ENCODE results near the gene SIGLEC6.

Gene SIGLEC6

DNA sequence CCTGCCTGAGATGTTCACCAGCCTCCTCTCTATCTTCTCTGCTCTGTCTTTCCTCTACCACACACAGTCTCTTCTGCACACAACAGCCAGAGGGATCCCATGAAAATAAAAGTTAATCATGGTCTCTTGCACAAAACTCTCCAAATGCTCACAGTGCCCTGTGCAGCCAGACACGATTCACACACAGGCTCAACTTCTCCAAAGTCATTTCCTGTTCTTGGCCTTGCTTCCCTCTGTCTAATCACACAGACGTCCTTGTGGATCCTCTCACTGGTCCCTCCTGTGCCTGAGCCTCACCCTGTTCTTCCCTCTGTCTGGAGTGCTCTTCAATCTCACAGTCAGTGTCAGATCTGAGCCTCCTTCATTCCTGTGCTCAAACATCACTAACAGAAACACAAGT, 37.7 kb downstream of the SIGLEC6 start:
- TF ChIP-seq MYC (IDR thresholded peaks at IDR 0.05; ENCODE audit: low read depth, low read length) (no peak), POLR2A (IDR thresholded peaks at IDR 0.05; ENCODE audit: extremely low read depth, insufficient read length) (no peak)
- TF ChIP-seq, protein P1, sequence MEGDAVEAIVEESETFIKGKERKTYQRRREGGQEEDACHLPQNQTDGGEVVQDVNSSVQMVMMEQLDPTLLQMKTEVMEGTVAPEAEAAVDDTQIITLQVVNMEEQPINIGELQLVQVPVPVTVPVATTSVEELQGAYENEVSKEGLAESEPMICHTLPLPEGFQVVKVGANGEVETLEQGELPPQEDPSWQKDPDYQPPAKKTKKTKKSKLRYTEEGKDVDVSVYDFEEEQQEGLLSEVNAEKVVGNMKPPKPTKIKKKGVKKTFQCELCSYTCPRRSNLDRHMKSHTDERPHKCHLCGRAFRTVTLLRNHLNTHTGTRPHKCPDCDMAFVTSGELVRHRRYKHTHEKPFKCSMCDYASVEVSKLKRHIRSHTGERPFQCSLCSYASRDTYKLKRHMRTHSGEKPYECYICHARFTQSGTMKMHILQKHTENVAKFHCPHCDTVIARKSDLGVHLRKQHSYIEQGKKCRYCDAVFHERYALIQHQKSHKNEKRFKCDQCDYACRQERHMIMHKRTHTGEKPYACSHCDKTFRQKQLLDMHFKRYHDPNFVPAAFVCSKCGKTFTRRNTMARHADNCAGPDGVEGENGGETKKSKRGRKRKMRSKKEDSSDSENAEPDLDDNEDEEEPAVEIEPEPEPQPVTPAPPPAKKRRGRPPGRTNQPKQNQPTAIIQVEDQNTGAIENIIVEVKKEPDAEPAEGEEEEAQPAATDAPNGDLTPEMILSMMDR (IDR thresholded peaks at IDR 0.05; ENCODE audit: low read depth, low read length): no peak
- TF ChIP-seq, protein P2, sequence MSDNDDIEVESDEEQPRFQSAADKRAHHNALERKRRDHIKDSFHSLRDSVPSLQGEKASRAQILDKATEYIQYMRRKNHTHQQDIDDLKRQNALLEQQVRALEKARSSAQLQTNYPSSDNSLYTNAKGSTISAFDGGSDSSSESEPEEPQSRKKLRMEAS (IDR thresholded peaks at IDR 0.05; ENCODE audit: low read depth, low read length): no peak

DNA sequence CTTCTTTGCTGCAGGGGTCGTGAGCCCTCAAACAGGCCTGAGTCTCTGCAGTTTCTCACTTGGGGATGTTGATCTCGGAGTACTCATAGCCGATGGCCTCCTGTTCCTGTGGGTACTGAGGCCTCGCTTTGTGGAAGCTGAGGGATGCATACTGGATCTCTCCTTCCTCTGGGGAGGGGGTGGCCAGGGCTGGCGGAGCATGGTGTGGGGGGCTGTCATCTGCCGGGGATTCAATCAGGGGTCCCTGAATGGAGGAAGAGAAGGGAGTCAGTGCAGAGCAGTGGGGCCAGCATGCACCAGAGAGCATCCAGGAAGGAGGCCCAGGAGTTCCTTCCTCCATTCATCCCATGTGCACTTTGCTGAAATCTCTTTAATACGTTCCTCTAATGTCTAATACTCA, 39.9 kb downstream of the SIGLEC6 start:
- DNase-seq (ENCODE audit: low read depth): no peak
- no peak overlapping the region for H3K4me3 ChIP-seq (ENCODE audit: low read depth, low read length)
- TF ChIP-seq, protein P1 (IDR thresholded peaks at IDR 0.05; ENCODE audit: low read depth, low read length): no peak
- no peak for TF ChIP-seq POLR2A (IDR thresholded peaks at IDR 0.05; ENCODE audit: extremely low read depth, insufficient read length)
- TF ChIP-seq, protein P2 (IDR thresholded peaks at IDR 0.05; ENCODE audit: low read depth, low read length): no peak
- no peak for TF ChIP-seq MYC (IDR thresholded peaks at IDR 0.05; ENCODE audit: low read depth, low read length)

More for the DNA sequence above, 37.7 kb downstream of the SIGLEC6 start:
- peak; percentile 30 for DNase-seq (ENCODE audit: low read depth)
- H3K4me3 ChIP-seq (ENCODE audit: low read depth, low read length): no peak overlapping the region

DNA sequence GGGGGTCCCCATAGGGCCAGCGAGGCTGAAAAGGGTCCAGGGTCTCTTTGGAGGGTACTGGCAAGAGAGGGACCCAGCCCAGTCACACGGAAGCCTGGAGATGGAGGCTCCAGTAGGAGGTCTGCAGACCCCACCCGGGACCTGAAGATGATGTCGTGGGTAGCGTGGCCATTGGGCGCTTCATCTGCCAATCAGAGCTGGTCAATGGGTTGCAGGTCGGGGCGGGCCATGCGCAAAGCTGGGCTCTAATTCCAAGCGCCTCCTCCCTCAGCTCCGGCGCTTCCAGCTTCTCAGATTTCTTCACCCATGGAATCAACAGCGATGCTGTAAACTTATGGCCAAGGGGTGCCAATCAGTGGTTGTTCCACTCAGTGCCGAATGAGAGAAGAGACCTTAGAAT, 40.8 kb downstream of the SIGLEC6 start:
- DNase-seq (ENCODE audit: low read depth): no peak
- TF ChIP-seq MYC (IDR thresholded peaks at IDR 0.05; ENCODE audit: low read depth, low read length) (no peak), POLR2A (IDR thresholded peaks at IDR 0.05; ENCODE audit: extremely low read depth, insufficient read length) (no peak)
- TF ChIP-seq, protein P2 (IDR thresholded peaks at IDR 0.05; ENCODE audit: low read depth, low read length): no peak
- TF ChIP-seq, protein P1 (IDR thresholded peaks at IDR 0.05; ENCODE audit: low read depth, low read length): no peak
- no peak overlapping the region for H3K4me3 ChIP-seq (ENCODE audit: low read depth, low read length)

DNA sequence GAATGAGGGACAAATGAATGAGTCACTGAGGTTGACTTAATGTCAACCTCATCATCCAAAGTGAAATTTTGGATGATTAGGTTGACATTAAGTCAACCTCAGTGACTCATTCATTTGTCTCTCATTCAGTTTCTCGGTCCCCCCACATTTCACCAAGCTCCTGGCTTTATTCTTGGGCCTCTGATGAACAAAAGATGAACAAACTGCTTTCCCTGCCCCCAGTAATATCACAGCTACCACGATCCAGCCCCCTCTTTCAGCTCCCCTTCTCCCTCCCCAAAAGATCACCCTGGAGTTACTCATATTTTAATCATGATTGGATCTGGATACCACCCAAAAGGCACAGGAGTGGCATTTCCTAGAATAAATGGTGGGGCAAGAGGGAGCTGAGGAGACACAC, 42.4 kb downstream of the SIGLEC6 start:
- DNase-seq (ENCODE audit: low read depth): no peak
- H3K4me3 ChIP-seq (ENCODE audit: low read depth, low read length): no peak overlapping the region
- TF ChIP-seq, protein P1 (IDR thresholded peaks at IDR 0.05; ENCODE audit: low read depth, low read length): no peak

DNA sequence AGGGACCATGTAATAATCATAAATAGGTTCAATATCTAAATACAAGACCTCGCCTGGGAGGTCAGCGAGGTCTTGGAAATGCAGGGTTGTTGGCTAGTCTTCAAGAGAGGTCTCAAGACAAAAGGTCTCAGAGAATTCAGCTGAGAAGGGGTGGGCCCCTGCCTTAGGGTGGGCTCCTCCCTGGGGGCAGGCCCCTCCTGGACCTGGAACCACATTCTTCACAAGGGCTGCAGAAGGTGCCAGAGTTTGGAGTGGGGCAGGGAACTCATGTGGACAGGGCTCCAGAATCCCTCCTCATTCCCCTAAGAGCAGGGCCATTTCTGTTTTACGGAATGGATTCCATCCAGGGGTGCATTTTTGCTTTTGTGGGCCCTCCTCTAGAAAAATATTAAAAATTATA, 43.0 kb downstream of the SIGLEC6 start:
- no peak overlapping the region for H3K4me3 ChIP-seq (ENCODE audit: low read depth, low read length)
- DNase-seq (ENCODE audit: low read depth): no peak
- TF ChIP-seq POLR2A (IDR thresholded peaks at IDR 0.05; ENCODE audit: extremely low read depth, insufficient read length) (no peak), MYC (IDR thresholded peaks at IDR 0.05; ENCODE audit: low read depth, low read length) (no peak)
- TF ChIP-seq, protein P2 (IDR thresholded peaks at IDR 0.05; ENCODE audit: low read depth, low read length): no peak
- TF ChIP-seq, protein P1 (IDR thresholded peaks at IDR 0.05; ENCODE audit: low read depth, low read length): no peak

DNA sequence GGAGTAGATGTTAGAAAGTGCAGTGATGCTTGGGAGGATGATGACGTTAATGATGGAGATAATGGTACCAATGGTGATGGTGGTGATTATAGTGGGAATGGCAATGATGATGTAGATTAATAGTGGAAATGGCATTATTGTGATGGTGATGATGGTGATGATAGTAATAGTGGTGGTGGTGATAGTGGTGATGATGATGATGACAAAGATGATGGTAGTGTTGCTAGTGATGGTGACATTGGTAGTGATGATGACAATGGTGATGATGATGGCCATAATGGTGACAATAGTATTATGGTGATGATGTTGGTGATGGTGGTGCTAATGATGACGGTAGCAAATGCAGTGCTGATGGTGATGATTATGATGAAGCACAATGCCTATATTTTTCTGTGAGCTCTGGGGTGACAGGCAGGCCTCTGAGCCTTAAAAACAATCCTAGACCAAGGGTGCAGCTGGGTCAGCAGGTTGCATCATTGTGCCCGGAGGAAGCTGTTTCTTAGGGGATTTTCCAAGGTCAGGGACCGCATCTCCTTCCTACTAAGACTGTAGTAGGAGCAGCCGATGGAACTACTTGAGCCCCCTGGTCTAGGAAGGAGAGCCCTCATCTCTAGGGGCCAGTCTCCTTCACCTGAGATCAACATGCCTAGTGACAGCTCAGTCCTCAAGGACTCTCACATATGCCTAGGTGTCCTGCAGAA, 45.4 kb downstream of the SIGLEC6 start:
- TF ChIP-seq, protein P1 (IDR thresholded peaks at IDR 0.05; ENCODE audit: low read depth, low read length): no peak
- TF ChIP-seq POLR2A (IDR thresholded peaks at IDR 0.05; ENCODE audit: extremely low read depth, insufficient read length) (no peak), MYC (IDR thresholded peaks at IDR 0.05; ENCODE audit: low read depth, low read length) (no peak)
- TF ChIP-seq, protein P2 (IDR thresholded peaks at IDR 0.05; ENCODE audit: low read depth, low read length): no peak
- DNase-seq (ENCODE audit: low read depth): no peak

More for the DNA sequence above, 45.4 kb downstream of the SIGLEC6 start:
- H3K4me3 ChIP-seq (ENCODE audit: low read depth, low read length): no peak overlapping the region
